Fibroblast of pulmonary artery (primary cell): ENCODE results near the gene ITPR1.

ENCODE experiments used
- DNase-seq: peaks from one replicate; pipeline ENCODE4 v3.0.0-alpha.2; 2010; ENCODE audit warnings: low read depth
- H3K4me3 ChIP-seq: replicated peaks from 2 replicates; pipeline ENCODE4 v1.5.1; 2011; ENCODE audit warnings: low read depth, mild to moderate bottlenecking, control low read depth, low read length, moderate library complexity
- CTCF ChIP-seq: IDR thresholded peaks from 2 replicates; pipeline ENCODE4 v1.5.1; 2011; ENCODE audit warnings: mild to moderate bottlenecking, control low read depth, low read length, inconsistent platforms; ENCODE audit errors: missing control alignments

The ITPR1 gene

GRCh38 chr3:4883011-4883410, 389.9 kb downstream of the ITPR1 start:
- no peak for DNase-seq
- H3K4me3 ChIP-seq: no peak overlapping the region
- TF ChIP-seq CTCF: no peak

GRCh38 chr3:4884888-4885287, 391.7 kb downstream of the ITPR1 start:
- no peak for TF ChIP-seq CTCF
- H3K4me3 ChIP-seq: no peak overlapping the region
- no peak for DNase-seq

- H3K4me3 ChIP-seq: no peak overlapping the region
- peak; percentile 33 for TF ChIP-seq CTCF
- DNase-seq: peak; percentile 86
Observed at GRCh38 chr3:4885316-4885715, 392.2 kb downstream of the ITPR1 start.

- no peak for DNase-seq
- no peak for TF ChIP-seq CTCF
- no peak overlapping the region for H3K4me3 ChIP-seq
Observed at GRCh38 chr3:4886448-4886847, 393.3 kb downstream of the ITPR1 start.

- no peak for TF ChIP-seq CTCF
- H3K4me3 ChIP-seq: no peak overlapping the region
- no peak for DNase-seq
Observed at GRCh38 chr3:4887177-4887576, 394.0 kb downstream of the ITPR1 start.

GRCh38 chr3:4888913-4889846, 396.0 kb downstream of the ITPR1 start:
- no peak for TF ChIP-seq CTCF
- peak; percentile 30 for DNase-seq
- no peak overlapping the region for H3K4me3 ChIP-seq

- no peak for TF ChIP-seq CTCF
- DNase-seq: peak; percentile 47
- no peak overlapping the region for H3K4me3 ChIP-seq
Observed at GRCh38 chr3:4889896-4890295, 396.7 kb downstream of the ITPR1 start.
